NK-92 (cell line): ENCODE data around the gene BICRA.
A peak's percentile ranks its signal among the peaks of the same experiment; 100 is the strongest.

Experiments used
- DNase-seq: peaks from one replicate; lab custom pipeline; 2025; ENCODE audit not compliant: unreplicated experiment; lab: John Stamatoyannopoulos, UW

BICRA gene

DNA sequence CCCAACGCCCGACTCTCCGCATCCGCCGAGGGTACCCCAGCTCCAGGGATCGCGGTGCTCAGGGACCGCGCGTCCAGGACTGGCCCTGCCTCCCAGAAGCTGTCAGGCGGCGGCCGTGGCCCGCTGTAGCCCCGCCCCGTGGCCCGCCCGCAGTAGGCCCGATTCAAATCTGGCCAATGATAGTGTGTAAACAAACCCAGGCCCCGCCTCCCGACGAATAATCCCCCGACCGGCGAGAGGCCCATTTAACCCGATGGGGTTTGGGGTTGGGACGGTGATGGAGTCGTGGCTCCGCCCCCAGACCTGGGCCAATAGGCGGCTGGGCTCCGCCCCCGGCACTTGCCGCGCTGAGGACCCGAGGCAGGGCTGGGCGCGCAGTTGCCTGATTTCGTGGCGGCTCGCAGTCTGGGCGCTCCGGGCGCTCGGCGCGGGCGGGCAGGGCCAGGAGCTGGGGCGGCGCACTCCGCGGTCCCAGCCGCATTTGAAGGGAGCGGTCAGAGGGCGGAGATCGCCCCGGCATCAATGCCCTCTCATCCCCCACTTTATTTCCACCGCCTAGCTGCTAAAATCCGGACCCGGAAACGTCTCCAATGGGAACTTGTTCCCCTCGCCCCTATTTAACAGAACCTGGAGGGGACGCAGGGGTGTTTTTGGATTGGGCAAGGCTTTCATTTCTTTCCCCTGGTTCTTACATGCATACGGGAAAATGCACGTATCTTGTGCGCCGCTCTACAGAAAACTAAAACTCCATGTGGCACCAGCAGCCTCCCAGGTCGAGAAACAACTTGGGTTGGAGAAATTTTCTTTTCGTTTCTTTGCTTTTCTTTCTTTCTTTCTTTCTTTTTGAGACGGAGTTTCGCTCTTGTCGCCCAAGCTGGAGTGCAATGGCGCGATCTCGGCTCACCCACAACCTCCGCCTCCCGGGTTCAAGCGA, 8.4 kb upstream of the BICRA start:
- peak; percentile 84 for DNase-seq

- DNase-seq = no peak
These were observed 7.6 kb upstream of the BICRA start for GRCh38 chr19:47601180-47601904.

GRCh38 chr19:47603706-47604565, 5.0 kb upstream of the BICRA start:
- DNase-seq = no peak

- no peak for DNase-seq
These were observed 1.3 kb upstream of the BICRA start for GRCh38 chr19:47607564-47608073.

DNA sequence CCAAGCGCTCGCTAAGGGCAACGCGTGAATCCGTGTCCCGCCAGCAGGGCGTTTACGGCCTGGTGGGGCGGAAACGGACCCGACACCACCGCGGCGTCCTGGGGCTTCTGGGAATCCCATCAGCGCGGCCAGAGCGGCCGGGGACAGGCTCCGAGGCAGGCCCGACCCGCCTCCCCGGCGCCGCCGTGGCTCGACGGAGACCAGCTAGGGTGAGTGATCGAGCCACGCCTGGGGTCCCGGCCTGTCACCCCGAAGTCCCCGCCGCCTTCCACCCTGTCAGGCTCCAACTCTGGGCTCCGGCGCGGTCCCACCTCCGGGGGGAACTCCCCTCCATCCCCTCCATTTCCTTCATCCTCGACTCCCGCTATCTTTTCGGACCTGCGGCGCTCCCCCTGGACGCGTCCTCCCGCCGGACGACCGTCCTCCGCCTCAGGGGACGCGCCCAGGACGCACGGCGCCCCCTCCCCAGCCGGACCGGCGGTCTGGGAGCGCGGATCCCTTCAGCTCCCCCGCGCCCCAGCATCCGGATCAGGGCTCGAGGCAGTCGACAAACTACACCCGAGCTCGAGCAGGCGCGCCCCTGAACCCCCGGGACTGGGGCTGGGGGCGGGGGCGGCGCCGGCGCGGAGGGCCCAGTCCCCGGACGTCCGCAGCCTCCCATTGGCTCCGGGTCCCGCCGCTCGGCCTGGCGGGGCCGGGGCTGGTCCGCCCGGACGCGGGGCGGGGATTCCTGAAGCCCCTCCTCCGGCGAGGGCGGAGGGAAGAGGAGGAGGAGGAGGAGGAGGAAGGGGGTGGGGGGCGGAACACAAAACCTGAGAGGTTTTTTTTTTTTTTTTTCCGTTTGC, 638 bp upstream of the BICRA start:
- peak; percentile 73 for DNase-seq

GRCh38 chr19:47609906-47610894, 1.3 kb downstream of the BICRA start:
- DNase-seq = no peak

DNA sequence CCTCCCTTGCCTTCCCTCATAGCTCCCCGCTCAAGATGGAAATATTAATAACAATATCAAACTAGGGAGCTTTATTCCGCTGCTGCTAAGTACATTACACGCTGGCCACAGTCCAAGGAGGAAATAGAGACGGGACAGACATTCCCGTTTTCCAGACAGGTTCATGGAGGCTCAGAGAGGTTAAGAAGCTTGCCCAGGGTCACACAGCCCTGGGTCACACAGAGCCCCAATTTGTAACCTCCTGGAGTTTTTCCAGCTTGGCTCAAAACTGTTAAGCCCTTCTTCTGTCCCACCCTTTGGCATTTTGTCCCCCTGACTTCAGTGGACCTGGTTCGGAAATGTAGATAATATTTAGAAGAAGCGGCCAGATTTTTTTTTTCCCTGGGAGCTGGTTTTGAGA, 2.0 kb downstream of the BICRA start:
- DNase-seq = no peak

DNA sequence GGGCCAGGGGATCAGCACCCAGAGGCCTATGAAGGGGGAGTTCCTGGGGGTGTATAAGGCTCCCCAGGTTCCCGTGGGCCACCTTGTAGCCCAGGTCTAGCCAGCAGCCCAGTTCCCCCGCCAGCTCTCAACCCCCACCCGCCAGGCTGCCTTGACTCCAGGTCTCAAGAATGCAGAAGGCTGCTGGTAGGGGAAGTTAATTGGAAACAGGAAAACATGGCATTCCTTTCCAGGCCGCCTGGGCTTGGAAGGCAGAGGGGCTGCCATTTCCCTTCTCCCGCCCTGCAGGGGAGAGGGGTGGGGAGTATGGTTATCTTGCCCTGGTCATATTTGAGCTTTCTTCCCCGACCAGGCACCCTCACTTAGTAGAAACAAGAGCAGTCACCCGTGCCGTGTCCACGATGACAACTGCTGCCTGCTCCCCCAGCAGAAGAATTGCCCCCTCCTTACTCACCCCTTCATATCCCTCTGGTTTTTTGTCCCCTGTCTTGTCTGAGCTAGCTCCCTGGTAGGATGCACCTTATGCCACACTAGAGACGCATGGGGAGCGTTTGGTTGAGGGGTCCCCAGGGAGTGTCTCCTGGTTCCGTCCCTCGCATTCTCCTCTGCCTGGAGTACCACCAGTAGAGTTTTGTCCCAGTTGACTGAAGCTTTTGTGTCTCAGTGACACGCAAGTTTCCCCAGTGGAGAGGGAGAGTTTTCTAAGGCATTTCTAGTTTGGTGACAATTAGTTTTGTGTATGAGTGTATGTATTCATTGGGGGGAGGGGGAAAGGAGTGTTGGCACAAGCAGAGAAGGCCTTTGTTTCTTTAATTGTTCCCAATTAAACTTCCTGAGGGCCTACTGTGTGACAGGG, 4.5 kb downstream of the BICRA start:
- no peak for DNase-seq

- DNase-seq = no peak
These were observed 5.0 kb downstream of the BICRA start for GRCh38 chr19:47614021-47614295.

- no peak for DNase-seq
These were observed 5.6 kb downstream of the BICRA start for GRCh38 chr19:47614559-47614958.

DNA sequence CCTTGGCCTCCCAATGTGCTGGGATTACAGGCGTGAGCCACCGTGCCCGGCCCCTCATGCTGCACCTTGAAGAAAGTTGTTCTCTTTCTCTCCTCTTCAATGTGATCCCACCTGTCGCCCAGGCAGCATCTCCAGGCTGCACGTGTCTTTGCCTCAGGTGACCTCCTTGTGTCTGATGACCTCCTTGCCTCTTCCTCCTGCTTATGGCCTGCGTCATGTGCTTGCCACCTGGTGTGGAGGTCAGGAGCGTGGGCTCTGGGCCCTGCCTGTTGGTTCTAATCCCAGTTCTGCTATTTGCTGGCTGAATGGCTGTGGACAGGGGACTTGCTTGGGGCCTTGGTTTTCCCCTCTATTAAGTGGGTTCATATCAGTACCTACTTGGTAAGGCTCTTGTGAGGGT, 6.3 kb downstream of the BICRA start:
- DNase-seq = no peak

DNA sequence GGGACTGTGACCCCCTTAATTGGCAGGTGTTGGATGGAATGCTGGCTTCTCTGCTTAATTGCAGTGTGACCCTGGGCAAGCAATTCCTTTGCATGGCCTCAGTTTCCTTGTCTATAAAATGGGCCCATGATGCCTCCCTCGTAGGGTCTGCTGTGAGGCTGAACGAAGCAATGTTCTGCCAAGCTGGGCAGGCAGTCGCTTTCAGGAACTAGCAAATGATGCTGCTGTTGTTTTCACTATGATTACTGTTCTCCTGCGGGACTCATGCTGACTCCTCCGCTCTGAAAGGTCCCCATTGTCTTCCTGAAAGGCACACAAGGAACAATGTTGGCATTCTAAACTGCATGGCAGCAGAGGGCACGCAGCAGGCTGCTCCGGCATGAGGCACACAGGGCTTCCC, 6.8 kb downstream of the BICRA start:
- no peak for DNase-seq

GRCh38 chr19:47618771-47619170, 9.8 kb downstream of the BICRA start:
- DNase-seq = no peak

GRCh38 chr19:47619763-47620162, 10.8 kb downstream of the BICRA start:
- no peak for DNase-seq

- DNase-seq = no peak
These were observed 14.4 kb downstream of the BICRA start for GRCh38 chr19:47623151-47623920.

DNA sequence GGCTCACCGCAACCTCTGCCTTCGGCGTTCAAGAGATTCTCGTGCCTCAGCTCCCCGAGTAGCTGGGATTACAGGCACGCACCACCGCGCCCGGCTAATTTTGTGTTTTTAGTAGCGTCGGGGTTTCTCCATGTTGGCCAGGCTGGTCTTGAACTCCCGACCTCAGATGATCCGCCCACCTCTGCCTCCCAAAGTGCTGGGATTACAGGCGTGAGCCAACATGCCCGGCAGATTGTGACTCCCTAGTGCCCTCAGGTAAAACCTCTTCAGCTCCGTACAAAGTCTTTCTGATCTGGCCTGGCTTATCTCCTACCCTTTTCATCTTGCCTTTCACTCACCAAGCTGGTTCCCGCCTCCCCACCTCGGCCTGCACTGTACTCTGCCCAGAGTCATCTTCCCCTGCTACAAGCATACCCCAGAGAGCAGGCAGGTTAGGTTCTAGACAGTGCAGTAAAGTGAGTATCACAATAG, 15.0 kb downstream of the BICRA start:
- DNase-seq = no peak

DNA sequence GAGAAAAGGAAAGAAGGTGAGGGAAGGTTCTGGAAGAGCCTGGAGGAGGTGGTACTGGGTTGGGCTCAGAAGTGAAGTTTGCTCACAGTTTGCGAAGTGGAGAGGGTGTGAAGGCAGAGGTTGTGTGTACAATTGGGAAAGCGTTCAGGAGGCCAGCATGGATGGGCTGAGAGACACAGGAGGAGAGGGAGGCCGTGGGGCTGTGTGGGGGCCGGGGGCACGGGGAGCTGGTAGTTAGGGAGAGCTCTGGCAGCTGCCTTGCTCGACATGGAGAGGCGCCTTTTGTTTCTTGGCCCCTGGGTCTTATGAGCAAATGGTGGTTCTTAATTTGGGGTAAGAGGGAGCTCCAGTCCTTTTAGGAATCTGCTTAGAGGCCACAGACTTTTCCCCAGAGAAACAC, 16.7 kb downstream of the BICRA start:
- DNase-seq = no peak
